Measurements from ENCODE around the gene HOXD12. TPM values are rescaled to one million over a fixed set of nuclear protein-coding genes. Genes with fewer than 3 reads are reported as not detected.

The HOXD12 gene
- total RNA-seq, 6 experiments from 2014 or later = not detected

- no peak for DNase-seq
- TF ChIP-seq, protein P1, sequence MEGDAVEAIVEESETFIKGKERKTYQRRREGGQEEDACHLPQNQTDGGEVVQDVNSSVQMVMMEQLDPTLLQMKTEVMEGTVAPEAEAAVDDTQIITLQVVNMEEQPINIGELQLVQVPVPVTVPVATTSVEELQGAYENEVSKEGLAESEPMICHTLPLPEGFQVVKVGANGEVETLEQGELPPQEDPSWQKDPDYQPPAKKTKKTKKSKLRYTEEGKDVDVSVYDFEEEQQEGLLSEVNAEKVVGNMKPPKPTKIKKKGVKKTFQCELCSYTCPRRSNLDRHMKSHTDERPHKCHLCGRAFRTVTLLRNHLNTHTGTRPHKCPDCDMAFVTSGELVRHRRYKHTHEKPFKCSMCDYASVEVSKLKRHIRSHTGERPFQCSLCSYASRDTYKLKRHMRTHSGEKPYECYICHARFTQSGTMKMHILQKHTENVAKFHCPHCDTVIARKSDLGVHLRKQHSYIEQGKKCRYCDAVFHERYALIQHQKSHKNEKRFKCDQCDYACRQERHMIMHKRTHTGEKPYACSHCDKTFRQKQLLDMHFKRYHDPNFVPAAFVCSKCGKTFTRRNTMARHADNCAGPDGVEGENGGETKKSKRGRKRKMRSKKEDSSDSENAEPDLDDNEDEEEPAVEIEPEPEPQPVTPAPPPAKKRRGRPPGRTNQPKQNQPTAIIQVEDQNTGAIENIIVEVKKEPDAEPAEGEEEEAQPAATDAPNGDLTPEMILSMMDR (IDR thresholded peaks at IDR 0.05) = no peak
- TF ChIP-seq POLR2A (IDR thresholded peaks at IDR 0.05) = no peak
- no peak for ATAC-seq
- Histone ChIP-seq H3K27me3 (peaks cover 0 to 48% of the 10 kb centered on the region in 2 donors), H3K36me3 (no peaks in the 10 kb centered on the region), H3K27ac (no peak overlapping the region), H3K4me3 (no peak overlapping the region), H3K9me3 (no peaks in the 10 kb centered on the region), H3K4me1 (no peaks in the 10 kb centered on the region)
- intact Hi-C loops (cut with DNase I) = loop anchor here (10.0 kb wide), 3 partner anchors 308 to 488 kb away; no protein-coding TSS in a partner anchor
Measured at GRCh38 chr2:176146645-176147044, 47.0 kb downstream of the HOXD12 start.

GRCh38 chr2:176147210-176147799 lies 47.7 kb downstream of the HOXD12 start:
- Histone ChIP-seq H3K27me3 (peaks cover 0 to 51% of the 10 kb centered on the region in 2 donors), H3K9me3 (no peaks in the 10 kb centered on the region), H3K36me3 (no peaks in the 10 kb centered on the region), H3K4me3 (no peak overlapping the region), H3K4me1 (no peaks in the 10 kb centered on the region), H3K27ac (no peak overlapping the region)
- 10% methylated on average over 8 of the region's 32 CpGs for whole genome bisulfite sequencing (ENCODE audit: insufficient coverage, low coverage, low lambda C conversion rate, missing lambda C conversion rate)
- no peak for ATAC-seq
- no peak for DNase-seq
- intact Hi-C loops (cut with DNase I) = loop anchor here (10.0 kb wide), 3 partner anchors 307 to 487 kb away; no protein-coding TSS in a partner anchor
- no peak for TF ChIP-seq POLR2A (IDR thresholded peaks at IDR 0.05)
- TF ChIP-seq, protein P1 (IDR thresholded peaks at IDR 0.05) = no peak

- no peak for TF ChIP-seq POLR2A (IDR thresholded peaks at IDR 0.05)
- TF ChIP-seq, protein P1 (IDR thresholded peaks at IDR 0.05) = no peak
- no peak for DNase-seq
- no peaks in the 10 kb centered on the region for H3K36me3 ChIP-seq
- H3K4me3 ChIP-seq = no peak overlapping the region
- no peaks in the 10 kb centered on the region for H3K4me1 ChIP-seq
- no peaks in the 10 kb centered on the region for H3K9me3 ChIP-seq
- intact Hi-C loops (cut with DNase I) = loop anchor here (10.0 kb wide), 3 partner anchors 307 to 487 kb away; no protein-coding TSS in a partner anchor
- ATAC-seq = no peak
- no peak overlapping the region for H3K27ac ChIP-seq
- 5% methylated on average over 19 of the region's 31 CpGs for WGBS (ENCODE audit: insufficient coverage, low coverage, low lambda C conversion rate, missing lambda C conversion rate)
- H3K27me3 ChIP-seq = peaks cover 0 to 57% of the 10 kb centered on the region in 2 donors
Measured at GRCh38 chr2:176147800-176148496, 48.4 kb downstream of the HOXD12 start.

DNA sequence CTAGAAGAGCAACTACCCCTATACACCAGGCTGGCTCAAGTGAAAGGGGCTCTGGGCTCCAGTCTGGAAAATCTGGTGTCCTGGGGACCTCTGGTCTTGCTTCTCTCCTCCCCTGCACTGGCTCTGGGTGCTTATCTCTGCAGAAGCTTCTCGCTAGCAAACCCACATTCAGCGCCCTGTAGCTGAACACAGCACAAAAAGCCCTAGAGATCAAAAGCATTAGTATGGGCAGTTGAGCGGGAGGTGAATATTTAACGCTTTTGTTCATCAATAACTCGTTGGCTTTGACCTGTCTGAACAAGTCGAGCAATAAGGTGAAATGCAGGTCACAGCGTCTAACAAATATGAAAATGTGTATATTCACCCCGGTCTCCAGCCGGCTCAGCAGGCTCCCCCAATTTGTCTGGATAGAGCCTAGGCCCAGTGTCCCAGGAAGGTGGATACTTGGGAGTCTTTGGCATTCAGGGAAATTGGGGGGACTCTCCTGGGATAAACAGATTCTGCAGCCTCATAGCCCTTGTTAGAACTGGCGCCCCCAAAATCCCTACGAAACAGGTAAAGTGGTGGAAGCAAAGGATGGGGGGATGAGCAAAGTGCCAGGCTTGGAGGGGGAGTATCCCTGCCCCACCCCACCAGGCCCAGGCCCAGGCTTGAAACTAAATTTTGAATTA lies 49.3 kb downstream of the HOXD12 start:
- Histone ChIP-seq H3K4me1 (no peaks in the 10 kb centered on the region), H3K27me3 (peaks cover 0 to 67% of the 10 kb centered on the region in 2 donors), H3K9me3 (no peaks in the 10 kb centered on the region), H3K27ac (no peak overlapping the region), H3K36me3 (no peaks in the 10 kb centered on the region), H3K4me3 (no peak overlapping the region)
- ATAC-seq (no peak), DNase-seq (no peak)
- no peak for TF ChIP-seq POLR2A (IDR thresholded peaks at IDR 0.05)
- TF ChIP-seq, protein P1 (IDR thresholded peaks at IDR 0.05) = no peak
- 18% methylated on average over 9 of the region's 11 CpGs for WGBS (ENCODE audit: insufficient coverage, low coverage, low lambda C conversion rate, missing lambda C conversion rate)
- intact Hi-C loops (cut with DNase I) = loop anchor here (10.0 kb wide), 3 partner anchors 306 to 486 kb away; no protein-coding TSS in a partner anchor
